Keratinocyte (primary cell): ENCODE data around the gene HEXIM1.

ENCODE experiments used
- EZH2 ChIP-seq: IDR thresholded peaks from one replicate; pipeline ENCODE4 v1.6.1; 2012; ENCODE audit warnings: inconsistent platforms, mild to moderate bottlenecking, low read length, moderate library complexity
- TF ChIP-seq, protein P1 (sequence below), 3 experiments: IDR thresholded peaks in 1 of 3; conservative IDR thresholded peaks in 1 of 3; optimal IDR thresholded peaks in 1 of 3; 2 replicates in 2 of 3; 3 replicates in 1 of 3; pipeline versions ENCODE3 to v1.5.1; 2011; ENCODE audit warnings: low read length in 3 of 3, mild to moderate bottlenecking in 3 of 3, moderate library complexity in 2 of 3, control low read depth in 1 of 3, inconsistent platforms in 1 of 3; ENCODE audit not compliant: insufficient read depth in 2 of 3; ENCODE audit errors: extremely low read depth in 1 of 3

DNA sequence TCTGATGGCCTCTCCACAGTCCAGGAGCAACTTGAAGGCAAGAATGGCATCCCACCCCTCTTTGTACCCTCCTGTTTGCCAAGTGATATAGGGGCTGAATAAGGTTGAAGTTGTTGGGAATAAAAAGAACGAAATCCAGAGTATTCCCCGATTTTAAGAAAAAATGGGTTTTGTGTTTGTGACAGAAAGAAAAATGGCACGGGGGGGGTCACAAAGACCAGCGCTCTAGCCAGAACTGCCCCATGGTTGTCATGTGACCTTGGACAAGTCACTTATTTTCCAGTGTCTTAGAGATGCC, 1.7 kb upstream of the HEXIM1 start:
- TF ChIP-seq EZH2, result no peak
- TF ChIP-seq, protein P1, sequence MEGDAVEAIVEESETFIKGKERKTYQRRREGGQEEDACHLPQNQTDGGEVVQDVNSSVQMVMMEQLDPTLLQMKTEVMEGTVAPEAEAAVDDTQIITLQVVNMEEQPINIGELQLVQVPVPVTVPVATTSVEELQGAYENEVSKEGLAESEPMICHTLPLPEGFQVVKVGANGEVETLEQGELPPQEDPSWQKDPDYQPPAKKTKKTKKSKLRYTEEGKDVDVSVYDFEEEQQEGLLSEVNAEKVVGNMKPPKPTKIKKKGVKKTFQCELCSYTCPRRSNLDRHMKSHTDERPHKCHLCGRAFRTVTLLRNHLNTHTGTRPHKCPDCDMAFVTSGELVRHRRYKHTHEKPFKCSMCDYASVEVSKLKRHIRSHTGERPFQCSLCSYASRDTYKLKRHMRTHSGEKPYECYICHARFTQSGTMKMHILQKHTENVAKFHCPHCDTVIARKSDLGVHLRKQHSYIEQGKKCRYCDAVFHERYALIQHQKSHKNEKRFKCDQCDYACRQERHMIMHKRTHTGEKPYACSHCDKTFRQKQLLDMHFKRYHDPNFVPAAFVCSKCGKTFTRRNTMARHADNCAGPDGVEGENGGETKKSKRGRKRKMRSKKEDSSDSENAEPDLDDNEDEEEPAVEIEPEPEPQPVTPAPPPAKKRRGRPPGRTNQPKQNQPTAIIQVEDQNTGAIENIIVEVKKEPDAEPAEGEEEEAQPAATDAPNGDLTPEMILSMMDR (optimal IDR thresholded peaks at IDR 0.05 in 1 of 3, IDR thresholded peaks at IDR 0.05 in 1 of 3, conservative IDR thresholded peaks at IDR 0.05 in 1 of 3; ENCODE audit: extremely low read depth in 1 of 3, insufficient read depth in 2 of 3, low read length in 3 of 3), result no peak
